ENCODE measurements around the gene TIMM21. TPM values are rescaled to one million over a fixed set of nuclear protein-coding genes. Genes with fewer than 3 reads are reported as not detected.

TIMM21 gene
- total and polyA plus RNA-seq, 5 donors: 73.9 to 153 (median 109) TPM

Other genes with a start within 250 kb of the TIMM21 start
- gene FBXO15, start 689 bp upstream of the TIMM21 start, total RNA-seq: 1 to 10 TPM in 1 of 4 donors, under 1 TPM in 2, not detected in 1; 0.43 to 1.1 (median 0.57) TPM
- gene FBXO15, start 689 bp upstream of the TIMM21 start, polyA plus RNA-seq: 0.43 TPM
- gene CYB5A, start 143.4 kb downstream of the TIMM21 start, total RNA-seq: 10 to 100 TPM; 40.4 to 53.6 (median 48.8) TPM
- 91.8 TPM for gene CYB5A, start 143.4 kb downstream of the TIMM21 start, polyA plus RNA-seq
- gene C18orf63, start 167.3 kb downstream of the TIMM21 start, total RNA-seq: not detected
- gene C18orf63, start 167.3 kb downstream of the TIMM21 start, polyA plus RNA-seq: not detected